NCI-H226 (cell line): ENCODE measurements around the gene INTS15.

Source experiments
- DNase-seq: peaks from one replicate; pipeline ENCODE4 v3.0.0-alpha.2; 2015

Gene INTS15

GRCh38 chr7:6643915-6644625, 54.2 kb downstream of the INTS15 start:
- no peak for DNase-seq

DNA sequence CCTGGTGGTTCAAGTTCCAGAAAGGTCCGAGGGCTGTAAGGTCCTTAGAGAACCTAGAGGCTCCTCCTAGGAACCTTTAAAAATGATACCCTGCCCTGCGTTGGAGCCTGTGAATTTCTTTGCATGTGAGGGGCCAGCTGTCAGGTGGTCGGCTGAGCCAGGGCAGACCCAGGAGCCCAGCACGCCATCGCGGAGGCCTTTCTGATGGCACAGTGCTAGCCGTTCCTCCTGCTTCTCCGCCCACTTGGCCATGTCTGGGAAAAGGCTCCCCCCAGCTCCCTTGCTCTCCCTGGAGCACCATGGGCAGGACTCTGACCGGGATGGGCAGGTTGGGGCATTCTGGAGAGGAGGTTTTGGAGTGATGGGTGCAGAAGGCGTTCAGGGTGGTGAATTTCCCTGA, 54.9 kb downstream of the INTS15 start:
- DNase-seq, result no peak

DNA sequence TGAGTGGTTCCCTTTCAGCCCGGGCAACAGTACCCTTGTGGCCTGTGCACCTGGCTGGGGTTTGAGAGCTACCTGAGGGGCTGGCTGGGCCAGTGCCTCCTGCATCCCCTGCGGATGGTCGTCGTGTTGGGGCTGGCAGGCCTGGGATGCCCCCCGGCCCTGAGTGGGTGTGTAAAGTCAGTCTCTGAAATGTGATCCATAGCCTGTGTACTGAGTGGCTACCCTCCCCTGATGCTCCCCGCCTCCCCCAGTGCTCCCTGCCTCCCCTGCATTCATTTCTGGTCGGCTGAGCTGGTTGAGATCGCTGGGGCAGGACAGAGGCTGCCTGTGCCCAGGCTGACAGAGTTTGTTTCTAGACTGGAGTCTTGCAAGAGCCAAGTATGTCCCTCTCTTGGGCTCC, 56.6 kb downstream of the INTS15 start:
- DNase-seq, result no peak

- no peak for DNase-seq
Observed at GRCh38 chr7:6647080-6647479, 57.3 kb downstream of the INTS15 start.

DNA sequence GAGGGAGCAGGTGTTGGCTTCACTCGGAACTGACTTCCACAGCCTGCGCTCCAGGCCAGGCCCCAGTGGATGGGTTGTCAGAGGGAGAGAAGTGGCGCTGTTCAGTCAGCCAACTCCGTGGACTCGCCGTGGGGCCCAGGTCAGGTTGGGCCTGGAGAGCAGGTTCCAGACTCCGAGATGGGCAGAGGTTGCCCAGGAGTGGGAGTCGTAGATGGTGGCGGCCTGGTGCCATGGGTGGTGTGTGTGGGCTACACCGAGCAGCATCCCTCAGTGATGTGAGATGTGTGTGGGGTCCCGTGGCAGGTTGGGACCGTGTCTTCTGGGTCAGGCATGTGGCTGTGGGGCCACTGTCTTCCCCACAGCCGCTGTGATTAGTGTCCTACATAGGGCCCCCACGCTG, 57.7 kb downstream of the INTS15 start:
- no peak for DNase-seq

DNA sequence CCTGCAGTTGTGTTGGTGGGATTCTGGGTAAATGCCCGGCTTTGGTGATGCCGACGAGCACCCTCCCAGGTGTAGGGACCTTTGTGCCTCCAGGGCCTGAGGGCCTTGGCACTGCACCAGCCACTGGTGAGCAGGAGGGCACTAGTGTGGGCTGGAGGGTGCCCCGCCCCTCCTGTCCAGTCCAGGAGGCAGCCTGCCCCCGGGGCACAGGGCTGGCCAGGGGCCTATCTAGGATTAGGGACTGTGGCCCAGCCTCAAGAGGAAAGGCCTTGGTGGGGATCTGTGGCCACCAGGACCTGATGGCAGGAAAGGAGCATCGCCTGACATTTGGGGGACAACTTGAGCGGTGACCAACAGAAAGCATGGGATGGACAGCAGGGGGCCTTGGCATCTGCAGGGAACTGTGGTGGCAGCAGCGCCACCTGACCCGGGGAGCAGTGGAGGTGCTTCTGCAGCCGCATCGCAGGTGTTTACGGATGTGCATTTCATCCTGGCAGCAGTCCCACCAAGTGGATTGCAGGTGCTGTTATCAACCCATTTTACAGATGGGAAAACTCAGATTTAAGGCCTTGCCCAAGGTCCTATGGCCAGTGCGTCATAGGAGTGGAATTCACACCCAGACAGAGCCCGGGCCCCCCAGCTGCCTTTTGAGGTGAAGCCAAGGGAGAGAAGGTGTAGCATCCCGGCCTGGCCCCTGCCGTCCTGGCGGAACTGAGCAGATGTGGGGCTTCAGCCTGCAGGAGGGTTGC, 58.4 kb downstream of the INTS15 start:
- no peak for DNase-seq

DNA sequence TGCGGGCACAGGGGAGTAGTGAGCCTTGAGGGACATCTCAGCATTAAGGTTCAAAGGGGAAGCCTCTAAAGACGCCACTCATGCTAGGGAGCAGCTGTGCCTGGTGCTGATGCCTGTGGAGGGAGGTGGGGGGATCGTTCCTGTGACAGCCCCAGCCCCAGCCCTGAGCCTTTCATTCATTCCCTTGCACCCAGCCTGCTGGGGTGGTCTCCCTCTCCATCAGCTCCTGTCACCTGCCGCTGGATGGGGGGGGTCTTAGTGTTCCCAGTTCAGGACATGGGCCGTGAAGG, 58.9 kb downstream of the INTS15 start:
- DNase-seq, result no peak

DNA sequence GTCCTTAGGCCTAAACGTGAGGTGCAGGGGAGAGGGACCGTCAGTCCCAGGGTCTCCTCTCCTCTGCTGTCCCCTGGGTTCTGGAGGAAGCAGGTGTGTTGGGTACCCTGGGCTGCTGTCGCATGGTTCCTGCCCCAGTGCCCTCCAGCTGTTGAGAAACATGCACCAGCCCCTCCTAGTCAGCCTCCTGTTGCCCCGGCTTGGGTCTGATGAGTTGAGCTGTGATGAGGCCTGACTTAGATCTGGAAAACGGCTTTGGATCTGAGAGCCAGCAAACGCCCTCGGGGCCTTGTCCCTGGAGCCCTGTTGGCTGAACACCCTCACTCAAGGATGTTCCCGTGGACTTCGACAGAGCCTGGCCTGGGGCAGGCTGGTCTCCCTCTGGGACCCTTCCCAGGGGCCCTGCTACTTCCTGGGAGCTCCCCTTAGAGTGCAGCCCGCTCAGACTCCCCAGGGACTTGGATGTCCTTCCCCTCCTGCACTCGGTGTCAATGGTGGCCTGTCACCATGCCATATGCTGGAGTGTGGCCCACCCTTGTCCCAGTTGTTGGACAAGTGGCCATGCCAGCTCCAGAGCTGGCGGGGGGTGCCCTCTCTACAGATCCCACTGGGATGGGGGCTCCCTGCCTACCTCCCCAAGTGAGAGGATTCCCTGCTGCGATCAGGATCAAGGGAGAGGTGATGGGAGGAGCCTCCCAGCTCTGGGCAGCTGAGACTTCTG, 59.6 kb downstream of the INTS15 start:
- no peak for DNase-seq

DNA sequence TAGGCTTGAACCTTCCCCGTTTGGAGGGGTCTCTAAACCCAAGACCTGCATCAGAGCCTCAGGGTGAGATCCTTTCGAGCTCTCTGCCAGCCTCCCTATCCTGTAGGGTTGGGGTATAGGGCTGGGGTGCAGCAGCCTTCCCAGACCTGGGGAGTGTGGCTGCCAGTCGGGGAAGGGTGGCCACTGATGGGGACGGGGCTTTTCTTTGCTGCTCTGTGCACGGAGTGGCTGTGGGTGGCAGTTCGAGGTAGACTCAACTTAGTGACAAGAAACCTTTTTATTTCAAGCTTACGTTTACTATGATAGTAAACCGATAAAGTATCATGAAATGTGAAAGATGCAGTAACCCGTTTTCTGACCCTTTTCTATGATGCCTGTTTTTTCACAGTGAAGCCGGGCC, 60.3 kb downstream of the INTS15 start:
- no peak for DNase-seq

GRCh38 chr7:6650521-6651011, 60.7 kb downstream of the INTS15 start:
- no peak for DNase-seq

- DNase-seq, result no peak
Observed at GRCh38 chr7:6651851-6652445, 62.1 kb downstream of the INTS15 start.

DNA sequence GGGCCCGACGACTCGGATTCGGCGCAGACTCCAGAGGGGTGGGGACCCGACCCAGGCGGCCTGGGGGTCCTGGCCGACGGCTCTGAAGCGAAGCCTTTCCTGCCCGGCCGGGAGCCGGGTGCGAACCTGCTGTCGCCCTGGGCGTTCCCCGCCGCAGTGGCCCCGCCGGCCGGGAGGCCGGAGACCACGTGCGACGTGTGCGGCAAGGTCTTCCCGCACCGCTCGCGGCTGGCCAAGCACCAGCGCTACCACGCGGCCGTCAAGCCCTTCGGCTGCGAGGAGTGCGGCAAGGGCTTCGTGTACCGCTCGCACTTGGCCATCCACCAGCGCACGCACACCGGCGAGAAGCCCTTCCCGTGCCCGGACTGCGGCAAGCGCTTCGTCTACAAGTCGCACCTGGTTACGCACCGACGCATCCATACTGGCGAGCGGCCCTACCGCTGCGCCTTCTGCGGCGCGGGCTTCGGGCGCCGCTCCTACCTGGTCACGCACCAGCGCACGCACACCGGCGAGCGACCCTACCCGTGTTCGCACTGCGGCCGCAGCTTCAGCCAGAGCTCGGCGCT, 62.7 kb downstream of the INTS15 start:
- DNase-seq, result no peak

GRCh38 chr7:6653071-6654003, 63.5 kb downstream of the INTS15 start:
- DNase-seq, result no peak

- DNase-seq, result no peak
Observed at GRCh38 chr7:6654113-6654841, 64.5 kb downstream of the INTS15 start.

- no peak for DNase-seq
Observed at GRCh38 chr7:6654842-6655610, 65.2 kb downstream of the INTS15 start.

- DNase-seq, result no peak
Observed at GRCh38 chr7:6655636-6656385, 66.0 kb downstream of the INTS15 start.

- no peak for DNase-seq
Observed at GRCh38 chr7:6656413-6656812, 66.6 kb downstream of the INTS15 start.
